Measurements from ENCODE around the gene TDRD9. TPM values are rescaled to one million over a fixed set of nuclear protein-coding genes. Genes with fewer than 3 reads are reported as not detected.

The TDRD9 gene
- total and polyA plus RNA-seq, 2 donors from 2014 or later, result 1.6 to 6.6 TPM

- Histone ChIP-seq H3K4me3 (ENCODE audit: low read length in 3 of 3) (no peak overlapping the region), H3K36me3 (ENCODE audit: control insufficient read depth in 2 of 3, insufficient read depth in 3 of 3, low read length in 3 of 3) (no peaks in the 10 kb centered on the region), H3K4me1 (ENCODE audit: control insufficient read depth in 2 of 3, insufficient read depth in 2 of 3, low read depth in 1 of 3, low read length in 3 of 3) (peaks cover 0 to 29% (median 28%) of the 10 kb centered on the region in 3 donors), H3K9me3 (ENCODE audit: control insufficient read depth in 2 of 3, insufficient read depth in 1 of 3, low read length in 3 of 3) (no peaks in the 10 kb centered on the region), H3K9ac (ENCODE audit: low read length in 3 of 3) (no peak overlapping the region), H3K27ac (ENCODE audit: low read depth in 2 of 2, low read length in 2 of 2) (no peak overlapping the region), H3K27me3 (ENCODE audit: control insufficient read depth, insufficient read depth, low read length) (no peaks in the 10 kb centered on the region)
- intact Hi-C loops (cut with DNase I), result no loop called here
- FAIRE-seq (no peak), DNase-seq (peak in 1 of 5 donors; percentile 34)
- no peak for TF ChIP-seq CTCF (IDR thresholded peaks at IDR 0.05; ENCODE audit: borderline replicate concordance, extremely low read depth, insufficient read depth)
Observed at GRCh38 chr14:103884854-103885253, 43.4 kb upstream of the TDRD9 start.

GRCh38 chr14:103885509-103885932, 42.7 kb upstream of the TDRD9 start:
- DNase-seq, result peak in 1 of 5 donors; percentile 43
- intact Hi-C loops (cut with DNase I), result no loop called here
- FAIRE-seq, result no peak

GRCh38 chr14:103886304-103887169, 41.7 kb upstream of the TDRD9 start:
- intact Hi-C loops (cut with DNase I), result no loop called here
- Histone ChIP-seq H3K9me3 (ENCODE audit: control insufficient read depth in 2 of 3, insufficient read depth in 1 of 3, low read length in 3 of 3) (no peaks in the 10 kb centered on the region), H3K36me3 (ENCODE audit: control insufficient read depth in 2 of 3, insufficient read depth in 3 of 3, low read length in 3 of 3) (no peaks in the 10 kb centered on the region), H3K27ac (ENCODE audit: low read depth in 2 of 2, low read length in 2 of 2) (no peak overlapping the region), H3K9ac (ENCODE audit: low read length in 3 of 3) (no peak overlapping the region), H3K4me1 (ENCODE audit: control insufficient read depth in 2 of 3, insufficient read depth in 2 of 3, low read depth in 1 of 3, low read length in 3 of 3) (peaks cover 0 to 25% (median 23%) of the 10 kb centered on the region in 3 donors), H3K27me3 (ENCODE audit: control insufficient read depth, insufficient read depth, low read length) (no peaks in the 10 kb centered on the region), H3K4me3 (ENCODE audit: low read length in 3 of 3) (no peak overlapping the region)
- TF ChIP-seq CTCF (IDR thresholded peaks at IDR 0.05; ENCODE audit: borderline replicate concordance, extremely low read depth, insufficient read depth), result no peak
- peak in 3 of 5 donors; percentile 49 to 70 (median 50) for DNase-seq
- no peak for FAIRE-seq

More at GRCh38 chr14:103885509-103885932, 42.7 kb upstream of the TDRD9 start:
- H3K36me3 ChIP-seq (ENCODE audit: control insufficient read depth in 2 of 3, insufficient read depth in 3 of 3, low read length in 3 of 3), result no peaks in the 10 kb centered on the region
- H3K27ac ChIP-seq (ENCODE audit: low read depth in 2 of 2, low read length in 2 of 2), result no peak overlapping the region
- H3K4me1 ChIP-seq (ENCODE audit: control insufficient read depth in 2 of 3, insufficient read depth in 2 of 3, low read depth in 1 of 3, low read length in 3 of 3), result peaks cover 0 to 29% (median 25%) of the 10 kb centered on the region in 3 donors
- H3K27me3 ChIP-seq (ENCODE audit: control insufficient read depth, insufficient read depth, low read length), result no peaks in the 10 kb centered on the region
- no peak overlapping the region for H3K4me3 ChIP-seq (ENCODE audit: low read length in 3 of 3)
- H3K9me3 ChIP-seq (ENCODE audit: control insufficient read depth in 2 of 3, insufficient read depth in 1 of 3, low read length in 3 of 3), result no peaks in the 10 kb centered on the region
- no peak for TF ChIP-seq CTCF (IDR thresholded peaks at IDR 0.05; ENCODE audit: borderline replicate concordance, extremely low read depth, insufficient read depth)
- no peak overlapping the region for H3K9ac ChIP-seq (ENCODE audit: low read length in 3 of 3)
